HepG2 (cell line): ENCODE results near the gene POU6F2. TPM values are rescaled to one million over a fixed set of nuclear protein-coding genes. Genes with fewer than 3 reads are reported as not detected.

Experiments
- ATAC-seq: fragments of 200-7000 bp; cut with Tn5 transposase; 3 replicates; pipeline ENCODE4 v1.9.1; 2020; ENCODE audit warnings: mild to moderate bottlenecking, moderate library complexity
- BruUV-seq: library from RNA; stranded (reverse); fragments of 400-500 nt; replicated peaks from 2 replicates; lab custom pipeline; 2021; lab: Mats Ljungman, UMichigan
- CTCF ChIA-PET: fragments of 300-600 bp; formaldehyde crosslinking; extraction: SDS; loops from one replicate; lab custom pipeline; 2021; ENCODE audit warnings: low total read pairs, inconsistent platforms, low intra/inter-chr PET ratio; lab: Yijun Ruan, JAX
- POLR2A ChIA-PET: fragments of 350-600 bp; sonication (Branson Sonifier 250); formaldehyde crosslinking; loops from one replicate; lab custom pipeline; 2020; ENCODE audit warnings: antibody characterized with exemption, inconsistent platforms; lab: Yijun Ruan, JAX
- DNase-seq: peaks from one replicate; pipeline ENCODE4 v3.0.0-alpha.2; 2015; ENCODE audit warnings: low spot score
- FAIRE-seq: peaks from 3 replicates; lab custom pipeline; 2011; peaks lifted over from hg19 to GRCh38; lab: Jason Lieb, UNC
- H2AFZ ChIP-seq: one replicate; pipeline ENCODE4 v1.6.1; 2011; ENCODE audit warnings: low read length, inconsistent platforms
- H3K27ac ChIP-seq: fragments of 300-600 bp; 3 replicates; pipeline ENCODE4 v1.8.0; 2011; ENCODE audit warnings: mixed run types, mild to moderate bottlenecking, mixed read lengths, low read length, inconsistent platforms; ENCODE audit not compliant: insufficient read depth; ENCODE audit errors: extremely low read length
- H3K27me3 ChIP-seq, 2 experiments: fragments of 200-600 bp in 1 of 2; 2 replicates in 1 of 2; 3 replicates in 1 of 2; pipeline versions ENCODE4 v1.6.0 to v1.8.0; 2011; ENCODE audit warnings: low read length in 2 of 2, mild to moderate bottlenecking in 2 of 2, moderate library complexity in 2 of 2, inconsistent platforms in 1 of 2; ENCODE audit not compliant: insufficient read depth in 2 of 2, control insufficient read depth in 1 of 2
- H3K36me3 ChIP-seq, 2 experiments: fragments of 200-600 bp in 1 of 2; replicated peaks in 1 of 2; 2 replicates in 1 of 2; 3 replicates in 1 of 2; pipeline versions ENCODE4 v1.5.1 to v1.8.0; 2011; ENCODE audit warnings: low read length in 2 of 2, inconsistent platforms in 1 of 2; ENCODE audit not compliant: insufficient read depth in 2 of 2, control insufficient read depth in 1 of 2
- H3K4me1 ChIP-seq: 2 replicates; pipeline ENCODE4 v1.5.1; 2012; ENCODE audit warnings: low read length, inconsistent platforms; ENCODE audit not compliant: insufficient read depth
- H3K4me2 ChIP-seq: 2 replicates; pipeline ENCODE4 v1.6.0; 2011; ENCODE audit warnings: low read depth, low read length, inconsistent platforms
- H3K4me3 ChIP-seq, 3 experiments: fragments of 200-600 bp in 1 of 3; sonication (generic), shearing (Covaris generic) in 1 of 3; replicated peaks in 1 of 3; 2 replicates each; pipeline ENCODE4 v1.5.1; 2011 to 2016; ENCODE audit warnings: low read length in 3 of 3, inconsistent platforms in 2 of 3, low read depth in 2 of 3, mild to moderate bottlenecking in 2 of 3, control low read depth in 1 of 3, mixed read lengths in 1 of 3; ENCODE audit not compliant: insufficient read depth in 1 of 3
- H3K79me2 ChIP-seq: one replicate; pipeline ENCODE4 v1.6.1; 2011; ENCODE audit warnings: low read length, inconsistent platforms; ENCODE audit not compliant: insufficient read depth
- H3K9ac ChIP-seq: 2 replicates; pipeline ENCODE4 v1.6.0; 2011; ENCODE audit warnings: mild to moderate bottlenecking, low read depth, low read length, inconsistent platforms; ENCODE audit not compliant: insufficient read depth
- H3K9me3 ChIP-seq: 2 replicates; pipeline ENCODE4 v1.5.1; 2012; ENCODE audit warnings: mild to moderate bottlenecking, low read length
- H4K20me1 ChIP-seq: 2 replicates; pipeline ENCODE4 v1.6.0; 2011; ENCODE audit warnings: inconsistent platforms, mild to moderate bottlenecking, low read length, moderate library complexity; ENCODE audit not compliant: insufficient read depth
- GABPB1 ChIP-seq: IDR thresholded peaks from 2 replicates; pipeline ENCODE4 v1.6.1; 2016; ENCODE audit warnings: mild to moderate bottlenecking, missing genetic modification reagents, moderate library complexity, missing compliant biosample characterization
- MAFF ChIP-seq: IDR thresholded peaks from 2 replicates; pipeline ENCODE4 v1.6.1; 2011; ENCODE audit warnings: low read depth, low read length, improper control_type of control experiment
- MAFK ChIP-seq, 2 experiments: IDR thresholded peaks in 1 of 2; conservative IDR thresholded peaks in 1 of 2; 2 replicates each; pipeline ENCODE4 v1.6.1; 2011; ENCODE audit warnings: improper control_type of control experiment in 2 of 2, low read length in 2 of 2
- SIN3A ChIP-seq: IDR thresholded peaks from 2 replicates; pipeline ENCODE4 v1.6.1; 2011; ENCODE audit warnings: low read depth, mild to moderate bottlenecking, control low read depth, low read length, borderline replicate concordance
- SMAD9 ChIP-seq: sonication (generic); formaldehyde crosslinking; IDR thresholded peaks from 2 replicates; pipeline ENCODE4 v1.5.1; 2020; ENCODE audit warnings: mild to moderate bottlenecking, missing genetic modification reagents
- ZNF138 ChIP-seq: sonication (generic); formaldehyde crosslinking; IDR thresholded peaks from 2 replicates; pipeline ENCODE4 v1.5.0; 2020; ENCODE audit warnings: mild to moderate bottlenecking, low read depth, missing genetic modification reagents
- WGBS: methylation state at CpG from one replicate; pipeline ENCODE4 v1.1.6; 2017; ENCODE audit warnings: low lambda C conversion rate; 5-methylcytosine and 5-hydroxymethylcytosine counted together
- in situ Hi-C: cut with HindIII; loops from 2 replicates; pipeline ENCODE4 v1.10.0; 2017; ENCODE audit warnings: low pct_unique_long_range_greater_than_20kb; ENCODE audit not compliant: extremely low pct_ligation_motif_present
- intact Hi-C: fragments of 100-400 bp; cut with micrococcal nuclease; formaldehyde crosslinking; loops from one replicate; pipeline ENCODE4 v1.10.0; 2022; ENCODE audit not compliant: unreplicated experiment
- polyA plus RNA-seq, 8 experiments: library from polyadenylated mRNA; depleted of rRNA in 3 of 8; stranded (reverse) in 7 of 8; unstranded in 1 of 8; fragments of >200 nt; fragmentation: Illumina TruSeq in 4 of 8; extraction: Trizol in 4 of 8; gene quantifications; 2 replicates each; pipeline versions ENCODE4 v1.2.1 to v1.2.3, GENCODE V29; 2011 to 2016; ENCODE audit warnings: low read depth in 4 of 8, missing spikeins in 1 of 8, mixed read lengths in 1 of 8; ENCODE audit not compliant: insufficient read depth in 1 of 8
- total RNA-seq, 5 experiments: library from RNA; depleted of rRNA; stranded (reverse); fragments of >200 nt; fragmentation: Illumina TruSeq; extraction: Trizol; gene quantifications; 2 replicates each; pipeline ENCODE4 v1.2.3, GENCODE V29; 2016; ENCODE audit warnings: low read depth in 1 of 5

Gene POU6F2
- total and polyA plus RNA-seq, 2 of the 13 experiments (the other 11 are each of a cell fraction or from before 2014, with no cell fraction given) = not detected

GRCh38 chr7:39404907-39405306 is 427.2 kb downstream of the POU6F2 start:
- no peaks in the 10 kb centered on the region for H4K20me1 ChIP-seq
- H3K79me2 ChIP-seq = no peaks in the 10 kb centered on the region
- no peak overlapping the region for H3K4me3 ChIP-seq
- H3K36me3 ChIP-seq = no peaks in the 10 kb centered on the region
- in situ Hi-C loops (no loop called here), intact Hi-C loops (no loop called here)
- H3K4me2 ChIP-seq = no peak overlapping the region
- H3K9me3 ChIP-seq = no peaks in the 10 kb centered on the region
- POLR2A ChIA-PET = no interaction called here
- H3K9ac ChIP-seq = no peak overlapping the region
- no peaks in the 10 kb centered on the region for H3K27me3 ChIP-seq
- no peak overlapping the region for H2AFZ ChIP-seq
- no peak overlapping the region for H3K27ac ChIP-seq
- CTCF ChIA-PET = no interaction called here
- peaks cover 22% of the 10 kb centered on the region for H3K4me1 ChIP-seq
- no TSS peak for BruUV-seq
- DNase-seq (no peak), ATAC-seq (no peak), FAIRE-seq (no peak)
- 79% methylated on average over 1 of the region's 1 CpG for WGBS
- TF ChIP-seq MAFK (conservative IDR thresholded peaks at IDR 0.05 in 1 of 2, IDR thresholded peaks at IDR 0.05 in 1 of 2; ENCODE audit: low read length in 2 of 2) (peak; percentile 94 to 98), MAFF (peak; percentile 96), SIN3A (no peak), ZNF138 (CRISPR knock-in tag) (no peak)

- CTCF ChIA-PET = no interaction called here
- Histone ChIP-seq H3K27ac (no peak overlapping the region), H3K9me3 (no peaks in the 10 kb centered on the region), H3K4me1 (peaks cover 22% of the 10 kb centered on the region), H3K9ac (no peak overlapping the region), H3K79me2 (no peaks in the 10 kb centered on the region), H3K27me3 (no peaks in the 10 kb centered on the region), H3K4me2 (no peak overlapping the region; the same call in 1 of the 2 replicates), H4K20me1 (no peaks in the 10 kb centered on the region), H3K4me3 (no peak overlapping the region), H3K36me3 (no peaks in the 10 kb centered on the region), H2AFZ (no peak overlapping the region)
- in situ Hi-C loops = no loop called here
- WGBS = 92% methylated on average over 3 of the region's 3 CpGs
- TF ChIP-seq SMAD9 (CRISPR knock-in tag) (no peak), GABPB1 (CRISPR knock-in tag) (no peak)
- POLR2A ChIA-PET = no interaction called here
- no peak for ATAC-seq
- no peak for FAIRE-seq
- BruUV-seq = no TSS peak
- intact Hi-C loops = no loop called here
- no peak for DNase-seq
Observed at GRCh38 chr7:39405581-39405980, 427.9 kb downstream of the POU6F2 start.
